ENCODE results near the gene SEMA3C.
A peak's percentile ranks its signal among the peaks of the same experiment; 100 is the strongest.

The SEMA3C gene

GRCh38 chr7:80708123-80708522 is 210.7 kb downstream of the SEMA3C start:
- H3K4me3 ChIP-seq (ENCODE audit: low read depth, low read length), result no peak overlapping the region
- no peak for TF ChIP-seq CTCF (conservative IDR thresholded peaks at IDR 0.05; ENCODE audit: low read depth, low read length)
- DNase-seq (ENCODE audit: low read depth), result no peak

GRCh38 chr7:80707318-80707717 is 211.5 kb downstream of the SEMA3C start:
- TF ChIP-seq CTCF (conservative IDR thresholded peaks at IDR 0.05; ENCODE audit: low read depth, low read length), result no peak
- no peak overlapping the region for H3K4me3 ChIP-seq (ENCODE audit: low read depth, low read length)
- peak; percentile 22 for DNase-seq (ENCODE audit: low read depth)

GRCh38 chr7:80705130-80705781 is 213.6 kb downstream of the SEMA3C start:
- no peak for DNase-seq (ENCODE audit: low read depth)
- no peak overlapping the region for H3K4me3 ChIP-seq (ENCODE audit: low read depth, low read length)
- no peak for TF ChIP-seq CTCF (conservative IDR thresholded peaks at IDR 0.05; ENCODE audit: low read depth, low read length)

- no peak for TF ChIP-seq CTCF (conservative IDR thresholded peaks at IDR 0.05; ENCODE audit: low read depth, low read length)
- DNase-seq (ENCODE audit: low read depth), result no peak
- H3K4me3 ChIP-seq (ENCODE audit: low read depth, low read length), result no peak overlapping the region
These were observed 215.6 kb downstream of the SEMA3C start for GRCh38 chr7:80703272-80703671.

- H3K4me3 ChIP-seq (ENCODE audit: low read depth, low read length), result no peak overlapping the region
- DNase-seq (ENCODE audit: low read depth), result peak; percentile 48
- no peak for TF ChIP-seq CTCF (conservative IDR thresholded peaks at IDR 0.05; ENCODE audit: low read depth, low read length)
These were observed 219.1 kb downstream of the SEMA3C start for GRCh38 chr7:80699721-80700256.

- peak; percentile 78 for DNase-seq (ENCODE audit: low read depth)
- TF ChIP-seq CTCF (conservative IDR thresholded peaks at IDR 0.05; ENCODE audit: low read depth, low read length), result peak; percentile 49
- H3K4me3 ChIP-seq (ENCODE audit: low read depth, low read length), result no peak overlapping the region
These were observed 219.7 kb downstream of the SEMA3C start for GRCh38 chr7:80699045-80699638.

Data from choroid plexus epithelial cell (primary cell).